Kidney (tissue), 14 donors: ENCODE results near the gene OLR1. TPM values are rescaled to one million over a fixed set of nuclear protein-coding genes. Genes with fewer than 3 reads are reported as not detected.
"Not testable (repeated sequence)": the region's sequence is repeated elsewhere in the genome, so short reads cannot be mapped to it uniquely, and the experiment has no call there.

Experiments used
- DNase-seq, 5 donors: peaks; one replicate each; pipeline ENCODE4 v3.0.0-alpha.2; 2013 to 2020
- FAIRE-seq: peaks from 2 replicates; lab custom pipeline; 2012; peaks lifted over from hg19 to GRCh38; lab: Jason Lieb, UNC
- H3K27ac ChIP-seq, 2 donors: one replicate each; pipeline ENCODE4 v1.7.0; 2013; ENCODE audit warnings: low read depth in 2 of 2, low read length in 2 of 2, inconsistent platforms in 1 of 2
- H3K27me3 ChIP-seq: one replicate; pipeline ENCODE4 v1.7.1; 2013; ENCODE audit warnings: low read length, inconsistent platforms; ENCODE audit not compliant: control insufficient read depth, insufficient read depth
- H3K36me3 ChIP-seq, 3 donors: one replicate each; pipeline versions ENCODE4 v1.7.0 to v1.7.1; 2013; ENCODE audit warnings: low read length in 3 of 3, control low read depth in 1 of 3, inconsistent platforms in 1 of 3; ENCODE audit not compliant: insufficient read depth in 3 of 3, control insufficient read depth in 2 of 3
- H3K4me1 ChIP-seq, 3 donors: one replicate each; pipeline versions ENCODE4 v1.7.0 to v1.7.1; 2013; ENCODE audit warnings: low read length in 3 of 3, inconsistent platforms in 1 of 3, low read depth in 1 of 3; ENCODE audit not compliant: control insufficient read depth in 2 of 3, insufficient read depth in 2 of 3
- H3K4me3 ChIP-seq, 3 donors: one replicate each; pipeline versions ENCODE4 v1.7.0 to v1.8.1; 2013; ENCODE audit warnings: low read length in 3 of 3, control low read depth in 1 of 3, inconsistent platforms in 1 of 3
- H3K9ac ChIP-seq, 3 donors: one replicate each; pipeline versions ENCODE4 v1.7.0 to v1.7.1; 2013; ENCODE audit warnings: low read length in 3 of 3, control low read depth in 1 of 3, inconsistent platforms in 1 of 3
- H3K9me3 ChIP-seq, 3 donors: one replicate each; pipeline versions ENCODE4 v1.7.0 to v1.7.1; 2013; ENCODE audit warnings: low read length in 3 of 3, control low read depth in 1 of 3, inconsistent platforms in 1 of 3; ENCODE audit not compliant: control insufficient read depth in 2 of 3, insufficient read depth in 1 of 3
- CTCF ChIP-seq: IDR thresholded peaks from 3 replicates; pipeline ENCODE4 v1.5.1; 2012; ENCODE audit warnings: mild to moderate bottlenecking, moderate library complexity, borderline replicate concordance; ENCODE audit not compliant: insufficient read depth; ENCODE audit errors: extremely low read depth
- intact Hi-C: fragments of 100-400 bp; cut with DNase I; formaldehyde crosslinking; loops from one replicate; pipeline ENCODE4 v1.11.1; 2022
- polyA plus RNA-seq: library from polyadenylated mRNA; stranded (reverse); fragments of 350-450 nt; fragmentation: Illumina TruSeq; extraction: RNeasy Lipid Tissue Mini Kit (QIAGEN cat#74804); gene quantifications from one replicate; pipeline ENCODE4 v1.2.3, GENCODE V29; 2014; ENCODE audit warnings: low read depth, low replicate concordance; ENCODE audit not compliant: insufficient read depth
- total RNA-seq: library from RNA; stranded (reverse); fragmentation: NEBNext Ultra II Directional; extraction: Animal tissue kit (Norgen Biotek cat#: 25700); gene quantifications from one replicate; pipeline ENCODE4 v1.2.1, GENCODE V29; 2021
- donor health status: control.
- donor health status: control.
- donor health status: control.
- donor health status: control.
- donor health status: control.
- donor health status: DM: yes; HTN: yes; CAD: no.
- donor health status: Normal renal cell carcinoma (clear cell type).

OLR1 gene
- total and polyA plus RNA-seq, 2 donors from 2014 or later: 6.7 to 11.5 TPM

DNA sequence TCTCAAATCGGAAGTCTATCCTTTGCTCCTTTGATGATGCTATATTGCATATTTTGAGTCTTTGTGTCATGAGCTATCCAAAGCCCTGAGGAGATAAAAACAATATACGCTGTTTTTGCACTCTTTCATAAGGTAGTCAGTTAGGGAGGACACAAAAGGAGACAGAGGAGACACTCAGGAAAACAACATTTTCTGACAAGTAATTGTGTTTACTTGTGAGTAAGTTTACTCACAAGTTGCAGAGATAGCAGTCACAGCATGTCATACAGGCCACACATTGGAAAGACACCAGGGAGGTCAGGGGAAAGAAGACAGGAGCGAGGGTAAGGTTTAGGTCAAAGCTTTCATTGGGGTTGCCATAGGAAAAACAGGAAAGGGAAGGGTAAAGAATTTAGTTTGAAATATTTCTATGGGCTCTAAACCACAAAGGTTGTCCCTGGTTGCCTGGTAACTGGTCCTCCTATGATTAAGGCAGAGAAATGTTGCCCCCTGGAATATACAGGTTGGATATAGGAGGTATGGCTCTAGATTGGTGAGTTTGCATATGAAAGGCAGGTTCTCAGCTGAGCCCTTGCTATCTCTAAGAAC is 33.4 kb upstream of the OLR1 start:
- H3K9me3 ChIP-seq: no peaks in the 10 kb centered on the region
- H3K4me3 ChIP-seq: no peak overlapping the region
- intact Hi-C loops: no loop called here
- H3K36me3 ChIP-seq: no peaks in the 10 kb centered on the region
- FAIRE-seq (no peak), DNase-seq (no peak)
- no peaks in the 10 kb centered on the region for H3K27me3 ChIP-seq
- no peaks in the 10 kb centered on the region for H3K4me1 ChIP-seq
- no peak overlapping the region for H3K9ac ChIP-seq
- H3K27ac ChIP-seq: no peak overlapping the region
- no peak for TF ChIP-seq CTCF

- H3K9me3 ChIP-seq, H3K9ac ChIP-seq, H3K27me3 ChIP-seq, DNase-seq, H3K4me3 ChIP-seq, H3K27ac ChIP-seq, intact Hi-C loops, FAIRE-seq, H3K4me1 ChIP-seq, H3K36me3 ChIP-seq: not testable (repeated sequence)
Observed at GRCh38 chr12:10204495-10204894, 32.6 kb upstream of the OLR1 start.

- no peaks in the 10 kb centered on the region for H3K27me3 ChIP-seq
- no peaks in the 10 kb centered on the region for H3K4me1 ChIP-seq
- no peak overlapping the region for H3K27ac ChIP-seq
- H3K9me3 ChIP-seq: no peaks in the 10 kb centered on the region
- no peaks in the 10 kb centered on the region for H3K36me3 ChIP-seq
- H3K9ac ChIP-seq: no peak overlapping the region
- intact Hi-C loops: no loop called here
- TF ChIP-seq CTCF: no peak
- FAIRE-seq (no peak), DNase-seq (no peak)
- H3K4me3 ChIP-seq: no peak overlapping the region
Observed at GRCh38 chr12:10197879-10198278, 25.9 kb upstream of the OLR1 start.

GRCh38 chr12:10196210-10196609 is 24.3 kb upstream of the OLR1 start:
- H3K4me3 ChIP-seq: no peak overlapping the region
- no peaks in the 10 kb centered on the region for H3K9me3 ChIP-seq
- no peaks in the 10 kb centered on the region for H3K4me1 ChIP-seq
- intact Hi-C loops: no loop called here
- no peak overlapping the region for H3K27ac ChIP-seq
- no peak overlapping the region for H3K9ac ChIP-seq
- no peaks in the 10 kb centered on the region for H3K27me3 ChIP-seq
- no peak for FAIRE-seq
- DNase-seq: no peak
- no peak for TF ChIP-seq CTCF
- no peaks in the 10 kb centered on the region for H3K36me3 ChIP-seq
